Measurements from ENCODE around the gene HNRNPK. TPM values are rescaled to one million over a fixed set of nuclear protein-coding genes. Genes with fewer than 3 reads are reported as not detected.

The HNRNPK gene
- total and polyA plus RNA-seq, 2 of the 13 experiments (the other 11 are each of a cell fraction or from before 2014, with no cell fraction given) = 321 to 712 TPM

GRCh38 chr9:83956436-83957247 lies 23.4 kb downstream of the HNRNPK start (continued):
- no peak for TF ChIP-seq FUBP1 (CRISPR knock-in tag; IDR thresholded peaks at IDR 0.05; ENCODE audit: borderline replicate concordance)
- peak; percentile 63 for TF ChIP-seq HIVEP1 (CRISPR knock-in tag; IDR thresholded peaks at IDR 0.05)
- 0 out of 2 replicates have a peak, but pooled peaks have one; percentile 55 for TF ChIP-seq ISX (CRISPR knock-in tag; conservative IDR thresholded peaks at IDR 0.05)
- no peak for TF ChIP-seq CERS6 (CRISPR knock-in tag; IDR thresholded peaks at IDR 0.05)
- no peak for TF ChIP-seq ARNT (IDR thresholded peaks at IDR 0.05)
- peak; percentile 51; the same call in 1 of the 2 replicates for TF ChIP-seq ZNF12 (CRISPR knock-in tag; IDR thresholded peaks at IDR 0.05)
- TF ChIP-seq TFE3 (CRISPR knock-in tag; IDR thresholded peaks at IDR 0.05) = 0 out of 2 replicates have a peak, but pooled peaks have one; percentile 48
- no peak for TF ChIP-seq ZNF629 (CRISPR knock-in tag; conservative IDR thresholded peaks at IDR 0.05)
- TF ChIP-seq DDIT3 (CRISPR knock-in tag; IDR thresholded peaks at IDR 0.05) = no peak
- TF ChIP-seq FOXM1 (CRISPR knock-in tag; IDR thresholded peaks at IDR 0.05) = peak; percentile 69; the same call in 1 of the 2 replicates
- peak; percentile 68 for TF ChIP-seq HOXD1 (CRISPR knock-in tag; IDR thresholded peaks at IDR 0.05)
- peak; percentile 76; the same call in 1 of the 2 replicates for TF ChIP-seq ZNF430 (CRISPR knock-in tag; IDR thresholded peaks at IDR 0.05)
- TF ChIP-seq MZF1 (CRISPR knock-in tag; IDR thresholded peaks at IDR 0.05; ENCODE audit: borderline replicate concordance) = no peak
- 0 out of 2 replicates have a peak, but pooled peaks have one; percentile 14 for TF ChIP-seq ZSCAN20 (CRISPR knock-in tag; IDR thresholded peaks at IDR 0.05; ENCODE audit: borderline replicate concordance)
- no peak for TF ChIP-seq ZKSCAN8 (CRISPR knock-in tag; IDR thresholded peaks at IDR 0.05; ENCODE audit: borderline replicate concordance)
- TF ChIP-seq ZNF639 (CRISPR knock-in tag; conservative IDR thresholded peaks at IDR 0.05) = peak; percentile 53; the same call in 1 of the 2 replicates
- peak; percentile 75; the same call in 1 of the 2 replicates for TF ChIP-seq KLF15 (CRISPR knock-in tag; IDR thresholded peaks at IDR 0.05; ENCODE audit: borderline replicate concordance)
- TF ChIP-seq ZC3H4 (CRISPR knock-in tag; IDR thresholded peaks at IDR 0.05; ENCODE audit: borderline replicate concordance) = no peak
- no peak; the same call in 1 of the 2 replicates for TF ChIP-seq NFKB2 (CRISPR knock-in tag; IDR thresholded peaks at IDR 0.05; ENCODE audit: borderline replicate concordance)
- peak; percentile 55; the same call in 1 of the 2 replicates for TF ChIP-seq ATF7-NPFF (CRISPR knock-in tag; IDR thresholded peaks at IDR 0.05; ENCODE audit: low read depth)
- no peak; the same call in 1 of the 2 replicates for TF ChIP-seq SIN3A (IDR thresholded peaks at IDR 0.05; ENCODE audit: borderline replicate concordance, low read depth, low read length)
- no peak for TF ChIP-seq RORA (CRISPR knock-in tag; IDR thresholded peaks at IDR 0.05)
- no peak for TF ChIP-seq ZNF10 (CRISPR knock-in tag; IDR thresholded peaks at IDR 0.05; ENCODE audit: borderline replicate concordance, low read depth)

Measured in HepG2 (cell line).